ENCODE measurements around the gene HLA-DMB. TPM values are rescaled to one million over a fixed set of nuclear protein-coding genes. Genes with fewer than 3 reads are reported as not detected.

HLA-DMB gene
- total RNA-seq, 1 donor from 2014 or later: 26.8 TPM

GRCh38 chr6:32938494-32938893 lies 2.3 kb downstream of the HLA-DMB start:
- no peak for DNase-seq (ENCODE audit: low spot score in 2 of 2)
- H3K4me1 ChIP-seq: peaks cover 0 to 3% of the 10 kb centered on the region in 2 donors
- intact Hi-C loops (cut with DNase I): no loop called here
- no peak for TF ChIP-seq CTCF (IDR thresholded peaks at IDR 0.05)
- no peaks in the 10 kb centered on the region for H3K9me3 ChIP-seq
- H3K27ac ChIP-seq: no peak overlapping the region
- H3K36me3 ChIP-seq: no peaks in the 10 kb centered on the region
- no peaks in the 10 kb centered on the region for H3K27me3 ChIP-seq
- H3K4me3 ChIP-seq: no peak overlapping the region

- no peak for DNase-seq (ENCODE audit: low spot score in 2 of 2)
- intact Hi-C loops (cut with DNase I): loop anchor here (2.0 kb wide), 1 partner anchor 16 kb away; the partner anchor contains the start of gene HLA-DMA
These were observed 3.6 kb downstream of the HLA-DMB start for GRCh38 chr6:32937230-32937633.

GRCh38 chr6:32936239-32937152 lies 4.3 kb downstream of the HLA-DMB start:
- Histone ChIP-seq H3K4me3 (no peak overlapping the region), H3K27ac (no peak overlapping the region), H3K9me3 (no peaks in the 10 kb centered on the region), H3K27me3 (no peaks in the 10 kb centered on the region), H3K4me1 (peaks cover 0 to 3% of the 10 kb centered on the region in 2 donors), H3K36me3 (no peaks in the 10 kb centered on the region)
- no peak for DNase-seq (ENCODE audit: low spot score in 2 of 2)
- TF ChIP-seq CTCF (IDR thresholded peaks at IDR 0.05): no peak
- intact Hi-C loops (cut with DNase I): loop anchor here (2.0 kb wide), 1 partner anchor 16 kb away; the partner anchor contains the start of gene HLA-DMA

More at GRCh38 chr6:32937230-32937633, 3.6 kb downstream of the HLA-DMB start:
- Histone ChIP-seq H3K4me3 (no peak overlapping the region), H3K36me3 (no peaks in the 10 kb centered on the region), H3K27me3 (no peaks in the 10 kb centered on the region), H3K9me3 (no peaks in the 10 kb centered on the region), H3K27ac (no peak overlapping the region), H3K4me1 (peaks cover 0 to 3% of the 10 kb centered on the region in 2 donors)
- TF ChIP-seq CTCF (IDR thresholded peaks at IDR 0.05): no peak

GRCh38 chr6:32935551-32936238 lies 5.1 kb downstream of the HLA-DMB start:
- Histone ChIP-seq H3K27me3 (no peaks in the 10 kb centered on the region), H3K36me3 (no peaks in the 10 kb centered on the region), H3K27ac (no peak overlapping the region), H3K4me1 (peaks cover 0 to 2% of the 10 kb centered on the region in 2 donors), H3K4me3 (no peak overlapping the region), H3K9me3 (no peaks in the 10 kb centered on the region)
- intact Hi-C loops (cut with DNase I): loop anchor here (2.0 kb wide), 1 partner anchor 17 kb away; the partner anchor contains the start of gene HLA-DMA
- TF ChIP-seq CTCF (IDR thresholded peaks at IDR 0.05): no peak
- no peak for DNase-seq (ENCODE audit: low spot score in 2 of 2)

GRCh38 chr6:32933661-32934085 lies 7.2 kb downstream of the HLA-DMB start:
- H3K27ac ChIP-seq: no peak overlapping the region
- H3K4me1 ChIP-seq: no peaks in the 10 kb centered on the region
- peak; percentile 67 to 81 (median 68) for TF ChIP-seq CTCF (IDR thresholded peaks at IDR 0.05)
- intact Hi-C loops (cut with DNase I): loop anchor here (1.0 to 5.0 kb wide), 3 partner anchors 34 to 51 kb away; partner anchors contain the start of gene BRD2
- no peaks in the 10 kb centered on the region for H3K36me3 ChIP-seq
- H3K9me3 ChIP-seq: no peaks in the 10 kb centered on the region
- DNase-seq (ENCODE audit: low spot score in 2 of 2): peak in 1 of 2 donors; percentile 87
- H3K27me3 ChIP-seq: no peaks in the 10 kb centered on the region
- no peak overlapping the region for H3K4me3 ChIP-seq

All from ascending aorta (tissue), 2 donors.